Measurements from ENCODE around the gene MARCHF10. TPM values are rescaled to one million over a fixed set of nuclear protein-coding genes. Genes with fewer than 3 reads are reported as not detected.

The MARCHF10 gene
- total RNA-seq, 2 experiments from 2014 or later, result not detected

DNA sequence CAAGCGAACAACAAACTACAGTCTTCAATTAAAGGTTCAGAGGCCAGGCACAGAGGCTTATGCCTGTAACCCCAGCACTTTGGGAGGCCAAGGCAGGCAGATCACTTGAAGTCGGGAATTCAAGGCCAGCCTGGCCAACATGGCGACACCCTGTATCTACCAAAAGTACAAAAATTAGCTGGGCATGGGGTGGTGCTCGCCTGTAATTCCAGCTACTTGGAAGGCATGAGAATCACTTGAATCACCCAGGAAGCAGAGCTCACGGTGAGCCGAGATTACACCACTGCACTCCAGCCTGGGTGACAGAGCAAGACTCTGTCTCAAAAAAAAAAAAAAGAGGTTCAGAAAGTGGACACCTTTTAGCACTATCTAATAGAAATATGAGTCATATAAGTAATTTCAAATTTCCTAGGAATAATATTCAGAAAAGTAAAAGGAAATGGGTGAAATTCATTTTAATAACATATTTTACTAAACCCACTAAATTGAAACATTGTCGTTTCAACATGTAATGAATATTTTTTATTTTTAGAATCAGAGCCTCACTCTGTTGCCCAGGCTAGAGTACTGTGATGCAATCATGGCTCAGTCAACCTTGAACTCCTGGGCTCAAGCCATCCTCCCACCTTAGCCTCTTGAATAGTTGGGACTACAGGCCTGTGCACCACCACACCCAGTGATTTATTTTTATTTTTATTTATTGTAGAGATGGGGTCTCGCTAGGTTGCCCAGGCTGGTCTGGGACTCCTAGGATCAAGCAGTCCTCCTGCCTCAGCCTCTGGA is 15.2 kb upstream of the MARCHF10 start:
- Mint-ChIP-seq H3K27me3 (peaks cover 11% of the 10 kb centered on the region), H3K9me3 (no peaks in the 10 kb centered on the region), H3K36me3 (ENCODE audit: low read depth) (no peaks in the 10 kb centered on the region), H3K4me1 (ENCODE audit: low read depth) (peaks cover 6% of the 10 kb centered on the region), H3K4me3 (no peak overlapping the region), H3K27ac (no peak overlapping the region)
- ATAC-seq (ENCODE audit: poor library complexity) (no peak), DNase-seq (no peak)
- ChIA-PET CTCF (no interaction called here), POLR2A (interaction anchor here (0.7 kb wide), 1 partner anchor 44 kb away, joined by 3 read pairs; no protein-coding TSS in a partner anchor)
- no peaks in the 10 kb centered on the region for H3K9me3 ChIP-seq (ENCODE audit: control insufficient read depth in 1 of 2, insufficient read depth in 1 of 2, low read length in 2 of 2)
- no peaks in the 10 kb centered on the region for H3K4me1 ChIP-seq (ENCODE audit: insufficient read depth, low read length)
- no peaks in the 10 kb centered on the region for H3K36me3 ChIP-seq (ENCODE audit: insufficient read depth, low read length)
- no peaks in the 10 kb centered on the region for H3K27me3 ChIP-seq (ENCODE audit: control insufficient read depth in 1 of 2, insufficient read depth in 2 of 2, low read length in 2 of 2)
- H3K27ac ChIP-seq (ENCODE audit: low read depth in 1 of 2, low read length in 2 of 2), result no peak overlapping the region
- TF ChIP-seq, protein P1, sequence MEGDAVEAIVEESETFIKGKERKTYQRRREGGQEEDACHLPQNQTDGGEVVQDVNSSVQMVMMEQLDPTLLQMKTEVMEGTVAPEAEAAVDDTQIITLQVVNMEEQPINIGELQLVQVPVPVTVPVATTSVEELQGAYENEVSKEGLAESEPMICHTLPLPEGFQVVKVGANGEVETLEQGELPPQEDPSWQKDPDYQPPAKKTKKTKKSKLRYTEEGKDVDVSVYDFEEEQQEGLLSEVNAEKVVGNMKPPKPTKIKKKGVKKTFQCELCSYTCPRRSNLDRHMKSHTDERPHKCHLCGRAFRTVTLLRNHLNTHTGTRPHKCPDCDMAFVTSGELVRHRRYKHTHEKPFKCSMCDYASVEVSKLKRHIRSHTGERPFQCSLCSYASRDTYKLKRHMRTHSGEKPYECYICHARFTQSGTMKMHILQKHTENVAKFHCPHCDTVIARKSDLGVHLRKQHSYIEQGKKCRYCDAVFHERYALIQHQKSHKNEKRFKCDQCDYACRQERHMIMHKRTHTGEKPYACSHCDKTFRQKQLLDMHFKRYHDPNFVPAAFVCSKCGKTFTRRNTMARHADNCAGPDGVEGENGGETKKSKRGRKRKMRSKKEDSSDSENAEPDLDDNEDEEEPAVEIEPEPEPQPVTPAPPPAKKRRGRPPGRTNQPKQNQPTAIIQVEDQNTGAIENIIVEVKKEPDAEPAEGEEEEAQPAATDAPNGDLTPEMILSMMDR (IDR thresholded peaks at IDR 0.05), result no peak
- no peak overlapping the region for H3K4me3 ChIP-seq (ENCODE audit: low read length)
- intact Hi-C loops (cut with DNase I, micrococcal nuclease), result no loop called here

DNA sequence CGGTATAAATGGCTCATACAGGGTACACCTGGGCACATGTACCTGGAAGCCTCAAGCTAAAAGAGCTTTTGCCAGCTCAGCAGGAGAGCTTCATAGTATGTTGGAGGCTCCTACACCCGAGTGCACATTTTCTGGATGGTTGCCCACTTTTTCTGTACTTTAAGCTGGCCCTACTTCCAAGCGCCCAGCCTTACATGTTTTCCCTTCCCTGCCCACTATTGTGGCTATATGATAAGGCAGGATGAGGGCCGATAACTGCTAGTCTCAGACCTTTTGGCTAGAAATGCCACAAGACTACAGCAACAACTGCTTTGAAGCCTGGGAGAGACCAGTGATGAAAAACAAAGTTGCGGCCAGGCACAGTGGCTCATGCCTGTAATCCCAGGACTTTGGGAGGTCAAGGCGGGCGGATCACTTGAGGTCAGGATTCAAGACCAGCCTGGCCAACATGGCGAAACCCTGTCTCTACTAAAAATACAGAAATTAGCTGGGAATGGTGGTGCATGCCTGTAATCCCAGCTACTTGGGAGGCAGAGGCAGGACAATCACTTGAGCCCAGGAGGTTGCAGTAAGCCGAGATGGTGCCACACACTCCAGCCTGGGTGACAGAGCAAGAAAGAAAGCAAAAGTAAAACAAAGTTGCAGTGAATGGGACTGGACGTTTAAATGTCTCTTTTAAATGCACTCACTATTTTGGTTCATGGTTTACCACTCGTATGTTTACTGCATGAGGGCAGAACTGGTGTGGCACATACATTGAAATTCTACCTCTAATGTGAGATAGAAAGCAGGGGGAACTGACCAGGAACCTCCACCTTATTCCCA is 14.2 kb upstream of the MARCHF10 start:
- peaks cover 6% of the 10 kb centered on the region for H3K4me1 Mint-ChIP-seq (ENCODE audit: low read depth)
- TF ChIP-seq, protein P1 (IDR thresholded peaks at IDR 0.05), result no peak
- ChIA-PET CTCF (no interaction called here), POLR2A (no interaction called here)
- H3K27me3 Mint-ChIP-seq, result peaks cover 15% of the 10 kb centered on the region
- Histone ChIP-seq H3K27ac (ENCODE audit: low read depth in 1 of 2, low read length in 2 of 2) (no peak overlapping the region), H3K36me3 (ENCODE audit: insufficient read depth, low read length) (no peaks in the 10 kb centered on the region), H3K9me3 (ENCODE audit: control insufficient read depth in 1 of 2, insufficient read depth in 1 of 2, low read length in 2 of 2) (no peaks in the 10 kb centered on the region), H3K4me3 (ENCODE audit: low read length) (no peak overlapping the region), H3K4me1 (ENCODE audit: insufficient read depth, low read length) (no peaks in the 10 kb centered on the region), H3K27me3 (ENCODE audit: control insufficient read depth in 1 of 2, insufficient read depth in 2 of 2, low read length in 2 of 2) (no peaks in the 10 kb centered on the region)
- no peak overlapping the region for H3K27ac Mint-ChIP-seq
- no peaks in the 10 kb centered on the region for H3K36me3 Mint-ChIP-seq (ENCODE audit: low read depth)
- ATAC-seq (ENCODE audit: poor library complexity) (no peak), DNase-seq (no peak)
- intact Hi-C loops (cut with DNase I, micrococcal nuclease), result no loop called here
- no peaks in the 10 kb centered on the region for H3K9me3 Mint-ChIP-seq
- no peak overlapping the region for H3K4me3 Mint-ChIP-seq

DNA sequence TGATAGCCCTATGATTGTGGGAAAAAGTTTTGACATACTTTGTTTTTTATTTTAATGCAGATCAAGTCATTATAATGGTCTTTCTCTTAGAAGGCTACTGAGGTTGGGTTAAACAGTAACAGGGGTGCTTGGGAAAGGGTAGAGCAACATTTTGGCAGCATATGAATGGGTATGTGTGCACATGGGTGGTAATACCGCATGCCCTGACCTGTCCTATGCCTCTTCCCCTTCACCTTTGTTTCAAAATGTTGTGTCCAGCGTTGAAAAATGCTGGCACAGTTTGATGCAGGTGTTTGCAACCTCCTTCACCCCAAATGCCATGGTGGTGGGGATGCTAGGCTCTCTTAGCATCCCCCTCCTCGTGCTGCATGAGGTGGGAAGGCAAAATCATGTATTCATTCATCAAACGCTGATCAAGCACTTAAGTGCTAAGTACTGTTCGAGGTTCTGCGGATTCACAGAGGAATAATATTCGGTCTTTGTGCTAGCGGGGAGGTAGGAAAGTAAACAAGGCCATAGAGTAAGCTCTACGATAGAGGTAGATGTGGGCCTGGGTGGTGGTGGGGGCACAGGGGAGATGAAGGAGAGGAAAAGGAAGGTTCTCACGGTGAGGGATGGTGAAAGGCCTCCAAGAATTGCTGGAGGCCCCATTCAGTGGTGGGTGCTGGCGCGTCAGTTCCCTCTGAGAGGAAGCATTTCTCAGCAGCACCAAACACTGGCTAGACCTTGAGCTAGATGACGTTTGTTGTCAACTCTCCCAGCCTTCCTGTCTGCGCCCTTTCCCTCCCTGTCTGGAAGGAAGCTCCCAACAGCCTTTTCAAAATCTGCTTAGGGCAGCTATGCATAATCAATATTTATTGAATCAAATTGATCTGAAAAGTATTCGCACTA is 13.3 kb upstream of the MARCHF10 start:
- no peaks in the 10 kb centered on the region for H3K9me3 ChIP-seq (ENCODE audit: control insufficient read depth in 1 of 2, insufficient read depth in 1 of 2, low read length in 2 of 2)
- H3K36me3 ChIP-seq (ENCODE audit: insufficient read depth, low read length), result no peaks in the 10 kb centered on the region
- Mint-ChIP-seq H3K27me3 (peaks cover 15% of the 10 kb centered on the region), H3K9me3 (no peaks in the 10 kb centered on the region), H3K4me1 (ENCODE audit: low read depth) (peaks cover 6% of the 10 kb centered on the region), H3K36me3 (ENCODE audit: low read depth) (no peaks in the 10 kb centered on the region), H3K4me3 (no peak overlapping the region), H3K27ac (no peak overlapping the region)
- H3K27me3 ChIP-seq (ENCODE audit: control insufficient read depth in 1 of 2, insufficient read depth in 2 of 2, low read length in 2 of 2), result no peaks in the 10 kb centered on the region
- H3K4me1 ChIP-seq (ENCODE audit: insufficient read depth, low read length), result no peaks in the 10 kb centered on the region
- DNase-seq (no peak), ATAC-seq (ENCODE audit: poor library complexity) (no peak)
- CTCF ChIA-PET, result no interaction called here
- no peak overlapping the region for H3K4me3 ChIP-seq (ENCODE audit: low read length)
- POLR2A ChIA-PET, result no interaction called here
- TF ChIP-seq, protein P1 (IDR thresholded peaks at IDR 0.05), result no peak
- no peak overlapping the region for H3K27ac ChIP-seq (ENCODE audit: low read depth in 1 of 2, low read length in 2 of 2)
- intact Hi-C loops (cut with DNase I, micrococcal nuclease), result no loop called here
